Activated CD4-positive, alpha-beta T cell treated with anti-CD3 and anti-CD28 coated beads for 1 hour (primary cell): ENCODE measurements around the gene TEX101.
"Not testable (repeated sequence)": the region's sequence is repeated elsewhere in the genome, so short reads cannot be mapped to it uniquely, and the experiment has no call there.

Source experiments
- DNase-seq: peaks from one replicate; pipeline ENCODE4 v3.0.0-alpha.2; 2020

The TEX101 gene

GRCh38 chr19:43414554-43414953 lies at the start of gene TEX101:
TSS of gene TEX101 (plus strand) at chr19:43414890. CDS start at chr19:43415920, 1,030 bp downstream.
- DNase-seq = no peak

GRCh38 chr19:43365677-43366076 lies 49.0 kb upstream of the TEX101 start:
- DNase-seq = not testable (repeated sequence)

- DNase-seq = no peak
Measured at GRCh38 chr19:43367822-43368221, 46.9 kb upstream of the TEX101 start.

GRCh38 chr19:43368897-43369296 lies 45.8 kb upstream of the TEX101 start:
- DNase-seq = not testable (repeated sequence)

GRCh38 chr19:43371909-43372308 lies 42.8 kb upstream of the TEX101 start:
- DNase-seq = no peak

GRCh38 chr19:43372462-43372861 lies 42.2 kb upstream of the TEX101 start:
- DNase-seq = no peak

GRCh38 chr19:43377624-43378023 lies 37.1 kb upstream of the TEX101 start:
- DNase-seq = not testable (repeated sequence)

GRCh38 chr19:43380008-43380407 lies 34.7 kb upstream of the TEX101 start:
- DNase-seq = no peak

- no peak for DNase-seq
Measured at GRCh38 chr19:43380771-43381386, 33.8 kb upstream of the TEX101 start.

GRCh38 chr19:43382586-43383216 lies 32.0 kb upstream of the TEX101 start:
- DNase-seq = not testable (repeated sequence)

- DNase-seq = not testable (repeated sequence)
Measured at GRCh38 chr19:43383254-43383653, 31.4 kb upstream of the TEX101 start.

- DNase-seq = not testable (repeated sequence)
Measured at GRCh38 chr19:43383759-43384158, 30.9 kb upstream of the TEX101 start.

GRCh38 chr19:43390903-43391551 lies 23.7 kb upstream of the TEX101 start:
- DNase-seq = not testable (repeated sequence)

- not testable (repeated sequence) for DNase-seq
Measured at GRCh38 chr19:43391552-43391935, 23.1 kb upstream of the TEX101 start.

- DNase-seq = not testable (repeated sequence)
Measured at GRCh38 chr19:43393501-43393900, 21.2 kb upstream of the TEX101 start.

- no peak for DNase-seq
Measured at GRCh38 chr19:43395561-43395960, 19.1 kb upstream of the TEX101 start.

GRCh38 chr19:43406297-43406696 lies 8.4 kb upstream of the TEX101 start:
- no peak for DNase-seq

- DNase-seq = no peak
Measured at GRCh38 chr19:43407416-43408005, 7.2 kb upstream of the TEX101 start.

- DNase-seq = no peak
Measured at GRCh38 chr19:43408043-43408442, 6.6 kb upstream of the TEX101 start.

GRCh38 chr19:43409415-43409814 lies 5.3 kb upstream of the TEX101 start:
- no peak for DNase-seq

- DNase-seq = no peak
Measured at GRCh38 chr19:43412441-43412840, 2.2 kb upstream of the TEX101 start.

GRCh38 chr19:43416951-43417623 lies 2.4 kb downstream of the TEX101 start:
- DNase-seq = no peak

GRCh38 chr19:43420954-43421353 lies 6.3 kb downstream of the TEX101 start:
- no peak for DNase-seq
